Left hindlimb (tissue), 1 donor: ENCODE results near the gene STEAP2.

Experiments used
- DNase-seq: peaks from one replicate; pipeline ENCODE4 v3.0.0-alpha.2; 2018

The STEAP2 gene

DNA sequence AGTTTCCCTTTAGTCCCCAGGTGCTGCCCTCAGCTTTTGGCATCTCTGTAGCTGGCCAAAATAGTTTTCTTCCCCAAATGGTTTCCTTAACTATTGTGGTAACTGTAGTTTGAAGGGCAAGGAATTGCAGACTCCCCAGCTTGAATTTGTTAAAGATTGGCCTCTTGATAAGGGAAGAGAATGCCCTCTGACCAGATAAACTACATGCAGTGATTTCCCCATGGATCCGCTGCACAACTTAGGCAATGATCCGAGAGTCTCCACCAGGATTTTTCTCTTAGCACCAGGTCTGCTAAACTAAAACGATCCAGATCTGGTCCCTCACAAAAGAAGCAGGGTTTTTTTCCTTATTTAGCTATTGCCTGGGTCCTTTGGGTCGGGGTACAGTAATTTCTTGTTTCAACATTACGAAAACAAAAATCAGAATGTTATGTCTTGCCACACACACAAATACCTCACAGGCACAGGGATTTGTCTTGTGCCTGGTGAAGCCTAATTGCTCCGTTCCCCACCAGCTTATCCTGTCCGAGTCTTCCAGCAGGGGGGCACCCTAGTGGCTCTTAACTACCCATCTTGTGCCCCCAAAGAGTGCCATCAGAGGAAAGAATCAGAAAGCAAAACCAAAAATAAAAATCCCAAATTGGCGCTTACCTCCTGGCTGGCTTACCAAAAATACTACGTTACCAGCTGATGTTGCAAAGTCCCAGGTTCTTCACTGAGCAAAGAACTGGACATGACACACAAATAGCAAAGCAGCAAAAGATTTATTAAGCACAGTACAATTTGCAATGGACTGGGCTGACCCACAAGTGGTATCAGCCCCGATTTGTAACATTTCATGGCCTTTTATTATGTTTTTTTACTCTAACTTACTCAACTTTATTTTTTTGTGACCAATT lies 16.4 kb upstream of the STEAP2 start:
- no peak for DNase-seq

DNA sequence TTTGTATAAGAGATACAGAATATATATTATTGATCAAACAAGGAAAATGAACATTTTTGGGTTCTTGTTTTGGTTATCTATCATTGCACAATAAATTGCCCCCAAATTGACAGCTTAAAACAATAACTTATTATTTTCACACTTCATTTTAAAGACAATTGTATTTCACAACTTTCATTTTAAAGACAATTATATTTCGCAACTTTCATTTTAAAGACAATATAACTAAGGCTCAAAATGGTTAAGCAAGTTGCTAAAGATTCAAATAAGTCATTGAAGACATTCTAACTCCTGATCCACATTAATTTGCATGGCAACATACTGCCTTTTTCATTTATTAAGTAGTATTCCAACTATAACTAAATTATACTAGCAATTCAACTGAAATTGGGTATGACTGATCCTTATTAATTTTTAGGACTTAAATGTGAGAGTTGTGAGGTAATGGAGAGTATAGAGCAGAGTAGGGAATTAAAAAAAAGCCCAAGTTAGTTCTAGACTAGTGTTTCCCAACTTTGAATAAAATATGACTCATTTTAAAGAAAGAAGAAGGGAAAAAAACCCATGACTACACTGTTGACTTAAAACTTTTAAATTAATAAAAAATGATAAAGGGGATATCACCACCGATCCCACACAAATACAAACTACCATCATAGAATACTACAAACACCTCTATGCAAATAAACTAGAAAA lies 9.9 kb upstream of the STEAP2 start:
- no peak for DNase-seq

DNA sequence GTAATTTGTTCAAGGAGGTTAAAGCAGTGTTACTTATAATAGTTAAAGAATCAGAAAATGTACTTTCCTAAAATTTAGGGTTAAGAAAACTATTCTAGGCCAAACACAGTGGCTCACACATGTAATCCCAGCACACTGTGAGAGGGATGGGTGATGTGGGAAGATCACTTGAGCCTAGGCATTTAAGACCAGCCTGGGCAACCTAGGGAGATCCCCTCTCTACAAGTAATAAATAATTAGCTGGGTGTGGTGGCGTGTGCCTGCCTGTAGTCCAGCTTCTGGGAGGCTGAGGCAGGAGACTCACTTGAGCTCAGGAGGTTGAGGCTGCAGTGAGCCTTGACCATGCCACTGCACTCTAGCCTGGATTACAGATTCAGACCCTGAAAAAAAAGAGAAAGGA lies 3.6 kb upstream of the STEAP2 start:
- no peak for DNase-seq

DNA sequence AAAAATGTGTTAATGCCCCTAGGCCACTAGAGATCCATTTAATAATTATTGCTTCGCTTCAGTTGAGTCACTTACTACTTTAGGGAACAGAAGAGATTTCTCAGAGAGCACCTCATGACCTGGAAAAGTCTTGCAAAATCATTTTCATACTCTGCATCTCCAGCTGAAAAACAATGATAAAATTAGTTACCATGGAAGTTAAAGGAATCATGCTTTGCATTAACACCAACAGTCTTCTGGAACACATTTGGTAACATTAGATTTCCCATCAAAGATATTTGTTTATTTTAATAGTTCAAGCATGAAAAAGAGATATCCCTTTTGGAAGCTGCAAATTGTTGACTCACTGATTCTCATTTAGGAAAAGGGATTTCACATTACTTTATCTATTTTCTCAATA lies 1.8 kb upstream of the STEAP2 start:
- DNase-seq: no peak

DNA sequence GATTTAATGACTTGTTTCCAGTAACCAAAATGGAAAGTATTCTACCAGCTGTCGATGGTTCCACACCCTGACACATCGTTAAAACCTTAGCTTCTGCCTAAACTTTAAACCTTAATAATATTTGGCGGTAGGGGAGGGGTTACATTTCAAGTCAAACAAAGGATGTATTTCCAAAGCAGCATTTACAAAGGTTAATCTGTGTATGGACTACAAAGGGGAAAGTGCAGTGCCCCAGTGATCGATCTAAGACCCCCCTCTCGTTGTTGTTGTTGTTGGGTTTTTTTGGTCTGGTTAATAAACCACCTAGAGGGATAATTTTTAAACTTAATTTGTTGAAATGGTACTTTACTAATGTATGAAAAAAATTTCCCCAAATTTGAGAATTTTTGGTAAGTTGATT lies 1.1 kb upstream of the STEAP2 start:
- no peak for DNase-seq

DNA sequence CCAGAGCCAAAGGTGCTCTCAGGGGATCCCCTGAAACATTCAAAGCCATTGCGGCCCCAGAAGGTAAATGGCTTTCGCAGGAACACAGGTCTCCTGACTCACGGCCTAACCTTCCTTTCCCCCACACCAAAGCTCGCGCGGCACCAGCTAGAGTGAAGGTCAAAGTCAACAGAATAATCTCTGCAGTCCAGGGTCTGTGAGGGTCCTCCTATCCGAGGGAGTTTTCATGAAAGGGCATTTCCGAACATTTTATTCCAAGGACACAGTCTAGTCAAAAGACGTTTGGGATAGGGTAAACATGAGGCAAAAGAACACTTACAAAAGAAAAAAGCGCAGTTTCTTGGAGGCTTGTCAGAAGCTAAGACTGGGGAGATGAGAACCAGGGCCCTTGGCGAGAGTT lies 559 bp upstream of the STEAP2 start:
- DNase-seq: no peak

DNA sequence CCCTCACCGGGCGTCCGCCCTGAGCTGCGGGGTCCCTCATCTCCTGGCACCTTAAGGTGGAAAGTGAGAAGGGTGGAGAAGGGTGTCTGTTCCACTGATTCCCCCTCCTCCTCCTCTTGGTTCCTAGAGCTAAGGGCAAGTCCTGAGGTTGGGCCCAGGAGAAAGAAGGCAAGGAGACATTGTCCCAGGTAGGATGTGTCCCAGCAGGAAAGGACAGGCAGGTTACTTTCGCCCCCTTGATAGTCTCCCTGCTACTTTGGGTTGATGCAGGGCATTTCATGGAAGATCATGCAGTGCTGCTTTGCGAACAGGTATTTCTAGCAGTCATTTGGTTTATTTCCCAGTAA lies 582 bp downstream of the STEAP2 start:
- DNase-seq: no peak

DNA sequence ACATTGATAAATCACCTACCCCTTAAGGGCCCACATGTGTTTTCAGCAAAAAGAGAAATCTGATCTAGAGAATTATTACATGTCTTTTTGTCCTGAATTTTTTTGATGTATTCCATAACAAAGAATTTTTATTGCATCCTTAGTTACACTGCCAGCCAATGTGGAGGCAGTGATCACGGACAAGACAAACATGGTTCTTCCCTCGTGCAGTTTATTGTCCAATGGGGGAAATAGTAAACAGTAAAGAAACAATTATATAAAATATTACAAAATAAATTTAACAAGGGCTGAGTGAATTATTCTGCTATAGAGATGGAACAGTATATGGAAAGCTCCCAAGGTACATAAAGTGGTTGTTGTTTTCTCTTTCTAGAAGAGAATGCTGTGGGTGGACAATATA lies 2.0 kb downstream of the STEAP2 start:
- no peak for DNase-seq

DNA sequence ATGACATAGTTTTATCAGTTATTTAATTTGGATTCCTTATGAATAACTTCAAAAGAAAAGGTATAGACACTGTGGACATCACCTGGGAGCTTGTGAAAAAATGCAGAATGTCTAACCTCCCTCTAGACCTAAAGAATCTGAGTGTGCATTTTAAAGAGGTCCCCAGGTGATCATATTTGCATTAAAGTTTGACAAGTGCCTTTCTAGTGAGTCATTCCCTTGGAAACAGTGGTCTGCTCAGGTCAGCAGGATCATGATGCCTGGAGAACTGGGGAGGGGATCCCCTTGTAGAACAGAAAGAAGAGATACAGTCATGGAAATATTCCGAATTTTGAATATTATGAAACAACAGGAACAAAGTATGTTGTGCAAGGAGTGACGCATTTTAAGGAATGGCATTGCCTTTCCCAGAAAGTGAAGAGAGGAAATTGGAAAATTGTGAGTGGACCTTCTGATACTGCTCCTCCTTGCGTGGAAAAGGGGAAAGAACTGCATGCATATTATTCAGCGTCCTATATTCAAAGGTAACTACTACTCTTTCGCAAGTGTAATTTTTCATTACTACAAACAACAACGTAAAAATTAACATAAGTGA lies 4.6 kb downstream of the STEAP2 start:
- no peak for DNase-seq

DNA sequence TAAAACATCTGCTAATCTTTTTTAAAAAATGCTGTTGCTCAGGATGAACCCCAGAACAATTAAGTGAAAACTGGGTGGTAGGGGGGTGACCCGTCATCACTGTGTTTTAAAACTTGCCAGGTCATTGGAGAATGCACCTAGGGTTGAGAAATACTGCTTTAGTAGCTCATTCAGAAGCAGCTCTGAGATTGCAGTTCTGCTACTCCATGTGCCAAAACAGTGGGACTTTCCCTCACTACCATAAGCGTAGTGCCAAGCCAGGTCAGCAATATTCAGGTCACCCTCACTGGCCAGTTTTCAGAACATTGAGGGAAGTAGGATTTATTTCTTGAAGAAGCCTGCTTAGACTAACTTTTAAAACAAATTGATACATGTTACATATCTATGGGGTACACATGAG lies 5.2 kb downstream of the STEAP2 start:
- no peak for DNase-seq

DNA sequence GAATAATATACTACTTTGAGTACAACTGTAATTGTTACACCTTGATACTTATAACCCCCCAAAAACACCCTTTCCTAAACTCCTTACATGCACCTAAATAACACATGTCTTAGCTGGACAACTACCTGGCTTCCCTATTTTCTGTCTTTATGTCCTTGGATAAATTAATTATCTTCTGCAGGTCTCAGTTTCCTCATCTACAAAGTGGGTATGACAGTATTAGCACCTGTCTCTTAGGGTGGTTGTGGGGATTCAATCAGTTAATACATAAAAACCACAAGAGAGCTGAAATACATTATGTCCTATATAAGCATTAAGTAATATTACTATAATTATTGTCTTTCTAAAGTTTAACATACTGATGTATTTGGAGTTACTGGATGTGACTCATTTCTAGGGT lies 10.8 kb downstream of the STEAP2 start:
- DNase-seq: no peak

DNA sequence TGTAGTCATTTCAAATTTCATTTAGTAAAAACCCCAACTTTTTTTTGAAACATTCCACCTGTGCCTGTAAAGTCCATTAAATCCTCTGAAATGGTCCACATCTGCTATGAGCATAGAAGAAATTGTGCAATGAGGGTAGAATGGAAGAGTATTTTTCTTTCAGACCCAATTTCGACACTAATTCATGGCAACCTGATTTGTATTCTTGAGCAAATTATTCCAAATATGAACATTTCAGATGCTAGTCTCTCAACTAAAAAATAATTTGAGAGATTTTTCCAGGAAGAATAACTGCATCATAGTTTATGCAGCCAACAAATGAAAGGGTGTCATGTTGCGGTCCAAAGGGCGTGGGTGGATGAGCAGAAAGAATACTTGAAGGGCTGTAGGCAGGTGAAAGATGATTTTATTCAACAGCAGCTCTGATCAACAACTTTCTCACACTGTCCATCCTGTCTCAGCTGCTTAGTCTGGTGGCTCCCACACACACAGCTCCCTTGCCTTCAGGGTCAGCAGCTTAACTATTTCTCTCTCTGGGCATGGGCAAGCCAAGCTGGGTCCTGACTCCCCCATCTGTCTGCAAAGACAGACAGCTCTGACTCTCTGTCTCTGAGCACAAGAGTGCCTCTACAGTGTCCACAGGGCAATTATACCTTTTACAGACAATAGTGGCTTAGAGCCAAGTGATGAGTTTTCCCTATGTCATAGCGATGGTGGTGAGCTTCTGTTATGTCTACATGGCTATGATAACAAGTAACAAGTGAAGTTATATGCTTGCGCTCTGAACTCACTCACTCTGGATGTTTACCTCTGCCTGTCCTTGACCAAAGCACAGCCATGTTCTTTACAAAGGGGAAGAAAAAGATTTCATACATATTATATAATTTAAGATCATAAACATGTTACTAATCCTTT lies 11.5 kb downstream of the STEAP2 start:
- peak; percentile 51 for DNase-seq

DNA sequence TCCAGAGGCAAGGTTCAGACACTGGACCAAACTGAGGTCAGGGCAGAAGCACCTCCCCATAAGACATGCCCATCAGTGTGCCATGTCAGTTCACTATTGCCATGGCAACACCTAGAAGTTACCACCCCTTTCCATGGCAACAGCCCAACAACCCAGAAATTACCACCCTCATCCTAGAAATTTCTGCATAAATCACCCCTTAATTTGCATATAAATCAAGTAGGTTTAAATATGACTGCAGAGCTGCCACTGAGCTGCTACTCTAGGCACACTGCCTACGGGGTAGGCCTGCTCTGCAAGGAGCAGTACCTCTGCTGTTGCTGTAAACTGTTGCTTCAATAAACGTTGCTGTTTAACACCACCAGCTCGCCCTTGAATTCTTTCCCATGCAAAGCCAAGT lies 12.7 kb downstream of the STEAP2 start:
- DNase-seq: no peak

DNA sequence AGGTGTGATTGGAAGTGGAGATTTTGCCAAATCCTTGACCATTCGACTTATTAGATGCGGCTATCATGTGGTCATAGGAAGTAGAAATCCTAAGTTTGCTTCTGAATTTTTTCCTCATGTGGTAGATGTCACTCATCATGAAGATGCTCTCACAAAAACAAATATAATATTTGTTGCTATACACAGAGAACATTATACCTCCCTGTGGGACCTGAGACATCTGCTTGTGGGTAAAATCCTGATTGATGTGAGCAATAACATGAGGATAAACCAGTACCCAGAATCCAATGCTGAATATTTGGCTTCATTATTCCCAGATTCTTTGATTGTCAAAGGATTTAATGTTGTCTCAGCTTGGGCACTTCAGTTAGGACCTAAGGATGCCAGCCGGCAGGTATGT lies 13.6 kb downstream of the STEAP2 start:
- DNase-seq: no peak

DNA sequence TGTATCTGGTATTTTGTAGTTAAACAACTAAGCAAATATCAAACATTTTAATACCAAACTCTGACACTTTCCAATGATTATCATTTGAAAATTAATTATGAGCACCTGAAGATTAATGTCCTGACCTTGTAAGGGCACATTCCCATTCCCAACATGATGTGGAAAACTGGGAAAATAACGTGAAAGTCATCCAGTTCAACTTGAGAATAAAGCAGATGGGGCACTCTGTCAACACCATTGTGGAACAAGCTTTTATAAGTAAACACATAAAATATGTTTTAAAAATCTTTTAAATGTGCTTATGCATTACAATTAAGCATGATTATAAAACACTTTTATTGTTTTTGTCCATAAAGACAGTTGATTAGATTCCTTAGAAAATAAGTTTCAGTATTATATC lies 14.1 kb downstream of the STEAP2 start:
- DNase-seq: no peak

DNA sequence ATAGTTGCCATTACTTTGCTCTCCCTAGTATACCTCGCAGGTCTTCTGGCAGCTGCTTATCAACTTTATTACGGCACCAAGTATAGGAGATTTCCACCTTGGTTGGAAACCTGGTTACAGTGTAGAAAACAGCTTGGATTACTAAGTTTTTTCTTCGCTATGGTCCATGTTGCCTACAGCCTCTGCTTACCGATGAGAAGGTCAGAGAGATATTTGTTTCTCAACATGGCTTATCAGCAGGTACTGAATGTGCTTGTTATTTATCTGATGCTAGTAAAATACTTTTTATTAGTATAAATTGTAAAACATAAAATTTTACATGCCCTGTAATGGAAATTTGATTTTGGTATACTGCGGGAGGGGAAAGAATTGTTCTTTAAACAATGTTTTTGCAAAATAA lies 15.7 kb downstream of the STEAP2 start:
- no peak for DNase-seq

DNA sequence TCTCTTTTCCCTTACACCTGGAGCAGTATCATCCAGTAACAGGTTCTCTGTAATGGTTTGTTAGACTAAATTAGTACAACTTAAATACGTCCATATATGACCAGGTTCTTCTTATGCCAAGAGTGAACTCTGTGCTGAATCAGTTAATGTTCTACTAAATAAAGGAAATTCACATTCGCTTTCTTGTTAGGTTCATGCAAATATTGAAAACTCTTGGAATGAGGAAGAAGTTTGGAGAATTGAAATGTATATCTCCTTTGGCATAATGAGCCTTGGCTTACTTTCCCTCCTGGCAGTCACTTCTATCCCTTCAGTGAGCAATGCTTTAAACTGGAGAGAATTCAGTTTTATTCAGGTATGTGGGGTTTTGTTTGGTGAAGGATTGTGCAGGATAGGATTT lies 18.1 kb downstream of the STEAP2 start:
- DNase-seq: no peak

DNA sequence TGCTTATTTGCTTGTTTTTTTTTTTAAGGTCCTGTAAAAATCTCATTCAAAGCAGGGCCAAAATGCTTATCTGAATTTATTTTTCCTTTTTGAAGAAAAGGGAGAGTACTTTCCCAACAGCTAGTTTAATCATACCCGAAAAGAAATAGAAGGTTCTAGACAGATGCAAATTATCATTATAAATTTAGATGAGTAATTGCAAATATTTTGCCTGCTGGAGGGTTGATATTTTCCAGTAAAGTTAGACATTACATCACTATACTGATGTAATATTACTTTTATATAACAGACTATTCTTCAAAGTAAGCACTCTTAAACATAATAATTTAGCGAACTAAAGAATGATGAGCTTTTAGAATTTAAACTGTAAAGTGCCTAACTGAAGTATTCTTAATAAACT lies 19.3 kb downstream of the STEAP2 start:
- no peak for DNase-seq

DNA sequence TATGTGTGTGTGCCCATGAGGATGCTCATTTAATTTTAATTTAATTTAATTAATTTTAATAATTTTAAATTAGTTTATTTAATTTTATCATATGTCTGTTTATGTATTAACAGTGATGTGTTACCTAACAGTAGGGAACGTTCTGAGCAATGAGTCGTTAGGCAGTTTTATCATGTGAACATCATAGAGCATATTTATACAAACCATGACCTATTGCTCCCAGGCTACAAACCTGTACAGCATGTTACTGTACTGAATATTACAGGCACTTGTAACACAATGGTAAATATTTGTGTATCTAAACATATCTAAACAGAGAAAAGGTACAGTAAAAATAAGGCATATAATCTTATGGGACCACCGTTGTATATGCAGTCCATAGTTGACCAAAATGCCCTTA lies 19.8 kb downstream of the STEAP2 start:
- DNase-seq: no peak

DNA sequence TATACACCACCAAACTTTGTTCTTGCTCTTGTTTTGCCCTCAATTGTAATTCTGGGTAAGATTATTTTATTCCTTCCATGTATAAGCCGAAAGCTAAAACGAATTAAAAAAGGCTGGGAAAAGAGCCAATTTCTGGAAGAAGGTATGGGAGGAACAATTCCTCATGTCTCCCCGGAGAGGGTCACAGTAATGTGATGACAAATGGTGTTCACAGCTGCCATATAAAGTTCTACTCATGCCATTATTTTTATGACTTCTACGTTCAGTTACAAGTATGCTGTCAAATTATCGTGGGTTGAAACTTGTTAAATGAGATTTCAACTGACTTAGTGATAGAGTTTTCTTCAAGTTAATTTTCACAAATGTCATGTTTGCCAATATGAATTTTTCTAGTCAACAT lies 20.9 kb downstream of the STEAP2 start:
- DNase-seq: no peak

DNA sequence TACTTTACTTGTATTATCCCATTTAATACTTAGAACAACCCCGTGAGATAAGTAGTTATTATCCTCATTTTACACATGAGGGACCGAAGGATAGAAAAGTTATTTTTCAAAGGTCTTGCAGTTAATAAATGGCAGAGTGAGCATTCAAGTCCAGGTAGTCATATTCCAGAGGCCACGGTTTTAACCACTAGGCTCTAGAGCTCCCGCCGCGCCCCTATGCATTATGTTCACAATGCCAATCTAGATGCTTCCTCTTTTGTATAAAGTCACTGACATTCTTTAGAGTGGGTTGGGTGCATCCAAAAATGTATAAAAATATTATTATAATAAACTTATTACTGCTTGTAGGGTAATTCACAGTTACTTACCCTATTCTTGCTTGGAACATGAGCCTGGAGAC lies 22.0 kb downstream of the STEAP2 start:
- DNase-seq: no peak

DNA sequence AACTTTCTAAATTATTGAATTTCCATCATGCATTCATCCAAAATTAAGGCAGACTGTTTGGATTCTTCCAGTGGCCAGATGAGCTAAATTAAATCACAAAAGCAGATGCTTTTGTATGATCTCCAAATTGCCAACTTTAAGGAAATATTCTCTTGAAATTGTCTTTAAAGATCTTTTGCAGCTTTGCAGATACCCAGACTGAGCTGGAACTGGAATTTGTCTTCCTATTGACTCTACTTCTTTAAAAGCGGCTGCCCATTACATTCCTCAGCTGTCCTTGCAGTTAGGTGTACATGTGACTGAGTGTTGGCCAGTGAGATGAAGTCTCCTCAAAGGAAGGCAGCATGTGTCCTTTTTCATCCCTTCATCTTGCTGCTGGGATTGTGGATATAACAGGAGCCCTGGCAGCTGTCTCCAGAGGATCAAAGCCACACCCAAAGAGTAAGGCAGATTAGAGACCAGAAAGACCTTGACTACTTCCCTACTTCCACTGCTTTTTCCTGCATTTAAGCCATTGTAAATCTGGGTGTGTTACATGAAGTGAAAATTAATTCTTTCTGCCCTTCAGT lies 25.3 kb downstream of the STEAP2 start:
- no peak for DNase-seq

DNA sequence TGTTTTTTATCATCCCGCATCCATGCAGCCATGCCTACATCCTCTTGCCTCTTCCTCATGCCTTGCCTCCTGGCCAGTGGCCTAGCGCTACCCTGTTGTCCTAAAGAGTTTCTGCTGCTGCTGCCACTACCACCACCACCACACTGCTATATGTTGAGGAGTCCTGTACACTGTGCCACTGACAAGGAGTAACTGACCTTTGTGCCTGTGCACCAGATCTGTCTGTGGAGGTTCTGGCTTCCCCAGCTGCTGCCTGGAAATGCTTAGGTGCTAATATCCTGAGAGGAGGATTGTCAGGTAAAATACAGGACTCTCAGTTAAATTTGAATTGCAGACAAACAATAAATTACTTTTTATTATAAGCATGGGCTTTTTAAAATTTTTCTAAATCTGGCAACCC lies 26.5 kb downstream of the STEAP2 start:
- no peak for DNase-seq
